ENCODE results near the gene SYT1.

GRCh38 chr12:79199166-79199565 is 334.6 kb downstream of the SYT1 start:
- TF ChIP-seq SIN3A (IDR thresholded peaks at IDR 0.05; ENCODE audit: borderline replicate concordance, insufficient read depth, low read length) (no peak), POLR2AphosphoS5 (IDR thresholded peaks at IDR 0.05; ENCODE audit: low read depth, low read length) (no peak)
